Activated CD4-positive, alpha-beta T cell treated with anti-CD3 and anti-CD28 coated beads, Interleukin-2, amount 50 U/mL, for 16 hours (primary cell): Measurements from ENCODE around the gene MYL6B.
"Not testable (repeated sequence)": the region's sequence is repeated elsewhere in the genome, so short reads cannot be mapped to it uniquely, and the experiment has no call there.

Experiments
- DNase-seq: peaks from one replicate; pipeline ENCODE4 v3.0.0-alpha.2; 2020

MYL6B gene

GRCh38 chr12:56154246-56154771 is 1.9 kb downstream of the MYL6B start:
- DNase-seq = no peak

- no peak for DNase-seq
Observed at GRCh38 chr12:56154818-56155217, 2.4 kb downstream of the MYL6B start.

- no peak for DNase-seq
Observed at GRCh38 chr12:56155256-56155845, 3.0 kb downstream of the MYL6B start.

DNA sequence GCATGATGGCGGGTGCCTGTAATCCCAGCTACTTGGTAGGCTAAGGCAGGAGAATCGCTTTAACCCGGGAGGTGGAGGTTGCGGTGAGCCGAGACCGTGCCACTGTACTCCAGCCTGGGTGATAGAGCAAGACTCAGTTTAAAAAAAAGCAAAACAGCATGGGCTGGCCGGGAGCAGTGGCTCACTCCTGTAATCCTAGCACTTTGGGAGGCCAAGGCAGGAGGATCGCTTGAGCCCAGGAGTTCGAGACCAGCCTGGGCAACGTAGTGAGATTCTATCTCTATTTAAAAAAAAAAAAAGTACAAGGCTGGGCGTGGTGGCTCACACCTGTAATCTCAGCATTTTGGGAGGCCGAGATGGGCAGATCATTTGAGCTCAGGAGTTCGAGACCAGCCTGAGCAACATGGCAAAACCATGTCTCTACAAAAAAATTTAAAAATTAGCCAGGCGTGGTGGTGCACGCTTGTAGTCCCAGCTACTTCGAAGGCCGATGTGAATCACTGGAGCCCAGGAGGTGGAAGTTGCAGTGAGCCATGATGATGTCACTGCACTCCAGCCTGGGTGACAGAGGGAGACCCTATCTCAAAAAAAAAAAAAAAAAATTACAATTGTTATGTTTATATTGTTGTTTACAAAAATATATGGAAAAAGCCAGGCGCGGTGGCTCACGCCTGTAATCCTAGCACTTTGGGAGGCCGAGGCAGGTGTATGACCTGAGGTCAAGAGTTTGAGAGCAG is 4.2 kb downstream of the MYL6B start:
- not testable (repeated sequence) for DNase-seq

GRCh38 chr12:56157201-56158028 is 5.0 kb downstream of the MYL6B start:
- DNase-seq = peak; percentile 64

DNA sequence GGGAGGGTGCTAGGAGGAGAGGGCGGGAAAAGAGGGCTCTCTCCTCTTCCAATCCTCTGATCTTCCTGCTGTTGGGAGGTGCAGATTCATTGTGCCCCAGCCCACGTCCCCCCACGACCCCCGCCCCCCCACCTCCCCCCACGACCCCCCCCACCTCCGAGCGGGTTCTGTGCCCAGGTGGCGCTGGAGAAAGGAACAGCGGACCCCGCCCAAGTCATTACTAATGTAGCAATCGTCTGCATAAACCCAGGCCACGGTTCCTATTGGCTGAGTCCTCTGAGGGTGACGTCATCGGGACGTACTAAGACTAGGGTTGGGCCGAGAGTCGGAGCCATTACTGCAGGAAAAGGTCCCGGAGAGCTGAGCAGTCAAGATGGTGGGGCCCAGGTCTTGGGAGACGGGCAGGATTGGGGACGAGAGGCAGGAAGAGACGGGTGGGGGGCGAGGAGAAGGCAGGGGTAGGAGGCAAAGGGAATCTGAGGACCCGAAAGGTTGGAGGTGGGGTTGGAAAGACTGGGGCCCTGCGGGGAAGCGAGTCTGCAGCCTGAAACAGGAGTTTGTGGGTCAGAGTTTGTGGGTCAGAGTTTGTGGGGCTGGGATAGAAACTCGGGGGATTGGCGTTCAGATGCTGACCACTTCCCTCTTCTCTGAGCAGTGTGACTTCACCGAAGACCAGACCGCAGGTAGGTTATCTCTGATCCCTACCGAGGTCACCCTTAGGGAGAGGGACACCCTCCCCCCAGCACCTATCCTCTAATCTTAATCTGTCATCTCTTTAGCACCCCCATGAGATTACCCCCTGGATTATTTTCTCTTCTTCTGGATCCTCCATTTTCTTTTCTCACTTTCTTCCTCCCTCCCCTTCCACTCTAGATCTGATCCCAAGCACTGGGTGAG is 5.9 kb downstream of the MYL6B start, which contains the start of gene MYL6:
Gene MYL6, plus strand, starts transcription at position 331 of the 897 bp plus-strand sequence. Its CDS starts 43 bp downstream, at position 374.
- peak; percentile 97 for DNase-seq

GRCh38 chr12:56158926-56159461 is 6.6 kb downstream of the MYL6B start:
- DNase-seq = peak; percentile 45

DNA sequence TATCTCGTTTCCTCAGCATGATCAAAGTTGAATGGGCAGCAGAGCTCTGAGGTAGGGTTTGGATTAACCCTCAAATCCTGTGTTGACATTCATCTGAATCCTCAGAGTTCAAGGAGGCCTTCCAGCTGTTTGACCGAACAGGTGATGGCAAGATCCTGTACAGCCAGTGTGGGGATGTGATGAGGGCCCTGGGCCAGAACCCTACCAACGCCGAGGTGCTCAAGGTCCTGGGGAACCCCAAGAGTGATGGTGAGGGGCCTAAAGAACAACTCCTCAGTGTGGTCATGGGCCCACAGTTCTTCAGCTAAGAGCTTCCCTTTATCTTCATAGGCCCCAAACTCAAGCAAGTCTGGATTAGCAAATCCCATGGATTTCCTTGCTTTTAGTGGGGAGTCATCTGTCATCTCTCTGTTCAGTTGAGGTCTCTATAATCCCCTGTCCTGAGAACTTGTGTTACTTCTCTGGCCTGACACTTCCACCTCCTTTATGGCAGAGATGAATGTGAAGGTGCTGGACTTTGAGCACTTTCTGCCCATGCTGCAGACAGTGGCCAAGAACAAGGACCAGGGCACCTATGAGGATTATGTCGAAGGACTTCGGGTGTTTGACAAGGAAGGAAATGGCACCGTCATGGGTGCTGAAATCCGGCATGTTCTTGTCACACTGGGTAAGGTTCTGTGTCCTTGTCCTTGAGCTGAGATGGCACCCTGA is 7.2 kb downstream of the MYL6B start:
- DNase-seq = no peak

- DNase-seq = peak; percentile 75
Observed at GRCh38 chr12:56160193-56160763, 7.9 kb downstream of the MYL6B start.

DNA sequence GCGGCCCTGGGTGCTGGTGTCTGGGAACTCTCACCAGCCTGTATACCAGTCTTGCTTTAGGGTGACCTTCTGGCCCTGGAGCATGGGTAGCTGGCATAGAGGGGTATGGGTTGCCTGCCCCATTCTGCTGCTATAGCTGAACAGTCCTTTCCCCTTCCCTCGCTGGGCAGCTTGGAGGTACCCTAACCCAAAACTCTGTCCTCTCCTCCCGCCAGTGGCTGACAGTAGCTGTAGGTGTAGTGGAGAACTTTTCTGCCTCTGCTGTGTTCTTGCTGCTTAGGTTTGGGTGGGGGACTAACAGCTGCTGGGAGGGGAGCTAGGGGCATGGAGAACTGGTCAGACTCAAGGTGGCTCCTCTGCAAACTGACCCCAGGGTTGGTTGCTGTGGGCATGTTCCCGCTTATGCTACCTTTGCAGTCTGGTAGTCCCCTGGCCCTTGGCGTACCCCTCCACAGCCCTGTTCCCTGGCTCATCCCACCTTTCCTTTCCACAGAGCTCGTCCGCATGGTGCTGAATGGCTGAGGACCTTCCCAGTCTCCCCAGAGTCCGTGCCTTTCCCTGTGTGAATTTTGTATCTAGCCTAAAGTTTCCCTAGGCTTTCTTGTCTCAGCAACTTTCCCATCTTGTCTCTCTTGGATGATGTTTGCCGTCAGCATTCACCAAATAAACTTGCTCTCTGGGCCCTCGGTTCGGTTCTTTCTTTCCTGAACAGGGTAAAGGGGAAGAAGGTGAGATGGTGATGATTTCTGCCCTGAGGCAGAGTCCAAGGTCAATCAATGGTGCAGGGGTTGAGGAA is 8.7 kb downstream of the MYL6B start:
- no peak for DNase-seq

DNA sequence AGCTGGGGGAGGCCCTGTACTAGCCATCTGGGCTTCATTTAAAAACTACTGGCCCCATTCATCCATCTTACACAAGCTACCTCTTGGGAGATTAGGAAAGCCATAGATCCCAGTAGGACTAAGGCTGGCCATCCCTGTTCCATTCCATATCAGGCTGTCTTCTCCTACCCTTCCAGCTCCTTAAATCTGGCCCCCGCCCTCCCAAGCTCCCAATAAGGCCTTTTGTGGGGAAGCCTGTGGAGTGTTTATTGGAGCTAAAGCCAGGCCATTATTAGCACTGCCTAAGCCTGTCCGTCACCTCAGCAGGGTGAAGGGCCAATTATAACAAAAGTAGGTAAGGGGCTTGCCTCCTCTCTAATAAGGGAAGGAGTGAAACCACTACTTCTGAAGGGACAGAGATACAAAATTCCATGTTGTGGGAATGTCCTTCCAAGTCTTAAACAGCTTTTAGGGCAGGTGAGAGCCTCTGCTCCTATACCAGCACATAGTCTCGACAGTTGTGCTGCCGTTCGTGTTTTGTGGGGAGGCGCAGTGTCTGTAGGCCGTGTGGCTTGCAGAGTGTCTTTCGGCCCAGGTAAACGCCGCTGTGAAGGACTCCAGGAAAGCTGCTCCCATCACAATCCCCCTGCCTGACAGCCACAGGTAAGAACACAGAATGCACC is 9.4 kb downstream of the MYL6B start:
- no peak for DNase-seq

DNA sequence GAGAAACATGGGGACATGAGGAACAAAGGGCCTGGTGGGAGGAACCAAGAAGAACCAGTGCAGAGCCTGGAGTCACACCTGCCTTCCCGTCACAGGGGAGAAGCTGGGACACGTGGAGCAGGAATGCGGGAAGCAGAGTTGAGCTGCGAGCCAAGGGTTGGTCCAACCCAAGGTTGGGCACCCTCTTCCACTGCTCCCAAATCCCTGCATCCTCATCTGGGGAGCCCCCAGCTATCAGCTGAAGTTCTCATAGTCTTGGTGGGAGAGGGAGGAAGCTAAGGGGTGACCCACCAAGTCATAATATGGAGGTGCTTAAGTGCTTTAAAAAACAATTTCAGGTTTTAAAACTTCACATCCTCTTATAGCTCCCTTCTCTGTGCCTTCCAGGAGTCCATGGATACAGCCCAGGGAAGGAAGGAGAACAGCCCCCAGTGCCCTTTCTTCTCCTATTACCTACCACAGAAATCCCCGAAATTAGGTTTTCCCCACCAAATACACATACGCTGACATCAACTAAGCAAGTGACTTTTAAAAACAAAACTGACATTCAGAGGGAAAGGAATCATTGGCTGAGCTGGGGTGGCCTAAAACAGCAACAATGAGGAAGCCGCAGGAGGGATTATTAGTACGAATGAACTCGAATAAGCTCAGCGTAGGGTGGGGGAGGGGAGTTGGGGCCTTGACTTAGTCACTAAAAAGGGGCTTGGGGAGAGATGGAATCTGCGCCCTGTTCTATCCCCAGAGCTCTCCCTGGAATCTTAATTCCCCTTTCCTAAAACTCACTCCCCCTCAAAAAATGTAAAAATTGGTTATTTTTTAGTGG is 10.3 kb downstream of the MYL6B start:
- no peak for DNase-seq

- no peak for DNase-seq
Observed at GRCh38 chr12:56163533-56164344, 11.4 kb downstream of the MYL6B start.

GRCh38 chr12:56164345-56164729 is 11.9 kb downstream of the MYL6B start:
- DNase-seq = no peak

DNA sequence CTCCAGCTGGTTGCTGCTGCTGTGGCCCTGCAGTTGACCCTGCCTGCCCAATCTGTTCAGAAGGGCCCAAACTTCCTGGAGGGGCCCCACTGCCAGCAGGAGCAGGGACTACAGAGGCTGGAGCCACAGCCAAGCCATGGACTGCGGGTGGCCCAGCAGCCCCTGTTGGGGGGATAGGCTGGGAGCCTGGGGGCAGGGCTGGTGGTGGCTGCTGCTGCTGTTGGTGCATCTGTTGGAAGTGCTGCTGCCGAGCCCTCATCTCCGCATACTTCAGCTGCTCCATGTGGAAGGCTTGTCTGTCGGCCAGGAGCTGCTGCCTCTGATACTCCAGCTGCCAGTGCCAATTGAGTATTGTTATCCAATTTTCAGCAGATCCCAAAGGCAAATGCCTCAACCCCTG is 13.0 kb downstream of the MYL6B start:
- DNase-seq = no peak

DNA sequence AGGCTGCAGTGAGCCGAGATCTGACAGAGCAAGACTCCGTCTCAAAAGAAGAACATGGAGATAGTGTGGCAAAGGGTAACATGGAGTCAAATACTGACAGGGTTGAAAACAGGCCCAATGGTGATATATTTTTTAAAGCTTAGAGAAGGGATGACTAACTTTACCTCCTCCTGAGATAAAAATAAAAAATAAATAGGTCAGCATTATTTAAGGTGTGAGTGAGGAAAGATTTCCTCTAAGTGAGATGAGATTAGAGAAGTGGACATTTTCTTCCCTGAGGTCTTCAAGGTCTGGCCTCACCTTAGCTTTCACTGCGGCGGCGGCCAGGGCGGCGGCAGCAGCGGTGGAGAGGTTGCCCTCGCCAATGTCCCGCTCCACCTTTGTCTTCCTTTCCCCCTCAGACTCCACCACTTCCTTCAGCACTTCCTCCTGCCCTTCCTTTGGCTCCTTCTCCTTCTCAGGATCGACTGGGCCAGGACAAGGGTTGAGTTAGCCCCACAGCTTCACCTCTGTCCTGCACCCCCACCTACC is 16.9 kb downstream of the MYL6B start:
- DNase-seq = no peak

DNA sequence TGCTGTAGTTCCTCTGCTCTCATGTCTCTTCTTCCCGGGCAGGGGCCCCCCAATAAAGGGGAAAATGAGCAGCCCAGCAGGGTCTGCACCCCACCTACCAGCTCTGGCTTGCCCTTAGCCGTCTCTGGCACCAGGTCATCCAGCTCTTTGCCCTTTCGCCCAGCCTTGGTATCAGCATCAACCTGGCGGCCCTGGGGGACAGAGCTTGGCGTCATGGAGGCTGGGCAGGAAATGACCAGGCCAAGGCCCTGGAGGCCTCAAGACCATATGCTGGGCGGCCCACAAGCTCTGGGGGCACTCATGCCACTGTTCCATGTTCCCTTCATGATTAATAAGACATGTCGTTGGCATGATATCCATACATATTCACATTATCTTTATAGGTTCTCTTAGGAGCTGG is 20.5 kb downstream of the MYL6B start:
- DNase-seq = no peak

GRCh38 chr12:56178347-56178746 is 26.0 kb downstream of the MYL6B start:
- no peak for DNase-seq
